ENCODE data around the gene PDE9A.

GRCh38 chr21:42644223-42645208 is 8.9 kb upstream of the PDE9A start:
- TF ChIP-seq CTCF (IDR thresholded peaks at IDR 0.05) (no peak), POLR2A (IDR thresholded peaks at IDR 0.05) (no peak)
